Measurements from ENCODE around the gene MEIS2.

The MEIS2 gene

GRCh38 chr15:36965570-36966342, 134.6 kb downstream of the MEIS2 start:
- no peak for DNase-seq

GRCh38 chr15:36964626-36965025, 135.7 kb downstream of the MEIS2 start:
- no peak for DNase-seq

- no peak for DNase-seq
Measured at GRCh38 chr15:36961956-36962355, 138.4 kb downstream of the MEIS2 start.

- no peak for DNase-seq
Measured at GRCh38 chr15:36960947-36961227, 139.5 kb downstream of the MEIS2 start.

- no peak for DNase-seq
Measured at GRCh38 chr15:36960179-36960946, 140.0 kb downstream of the MEIS2 start.

GRCh38 chr15:36959746-36960145, 140.6 kb downstream of the MEIS2 start:
- no peak for DNase-seq

- DNase-seq: no peak
Measured at GRCh38 chr15:36958606-36959005, 141.7 kb downstream of the MEIS2 start.

- DNase-seq: no peak
Measured at GRCh38 chr15:36954486-36954885, 145.9 kb downstream of the MEIS2 start.

GRCh38 chr15:36953346-36953745, 147.0 kb downstream of the MEIS2 start:
- DNase-seq: no peak

- DNase-seq: no peak
Measured at GRCh38 chr15:36951731-36952247, 148.6 kb downstream of the MEIS2 start.

GRCh38 chr15:36950371-36950770, 150.0 kb downstream of the MEIS2 start:
- no peak for DNase-seq

GRCh38 chr15:36948982-36949381, 151.4 kb downstream of the MEIS2 start:
- no peak for DNase-seq

GRCh38 chr15:36947035-36947719, 153.2 kb downstream of the MEIS2 start:
- no peak for DNase-seq

- peak in 1 of 56 donors; percentile 12 for DNase-seq
Measured at GRCh38 chr15:36944442-36944841, 155.9 kb downstream of the MEIS2 start.

GRCh38 chr15:36943508-36944361, 156.6 kb downstream of the MEIS2 start:
- no peak for DNase-seq

GRCh38 chr15:36942248-36942827, 158.0 kb downstream of the MEIS2 start:
- DNase-seq: no peak

GRCh38 chr15:36941798-36942197, 158.6 kb downstream of the MEIS2 start:
- DNase-seq: no peak

- no peak for DNase-seq
Measured at GRCh38 chr15:36940636-36941260, 159.6 kb downstream of the MEIS2 start.

GRCh38 chr15:36940219-36940618, 160.1 kb downstream of the MEIS2 start:
- DNase-seq: no peak

- DNase-seq: no peak
Measured at GRCh38 chr15:36938764-36939163, 161.6 kb downstream of the MEIS2 start.

All from nucleus accumbens (tissue), 56 donors.